ENCODE results near the gene TRIM72.
A peak's percentile ranks its signal among the peaks of the same experiment; 100 is the strongest.
"Not testable (repeated sequence)": the region's sequence is repeated elsewhere in the genome, so short reads cannot be mapped to it uniquely, and the experiment has no call there.

Gene TRIM72

GRCh38 chr16:31213877-31214707 is at the start of gene TRIM72:
Gene TRIM72 (plus strand): TSS chr16:31214119. CDS start chr16:31214739, 620 bp downstream.
- DNase-seq (ENCODE audit: low read depth in 2 of 2), result no peak

- no peak for DNase-seq (ENCODE audit: low read depth in 2 of 2)
Measured at GRCh38 chr16:31167315-31167714, 46.6 kb upstream of the TRIM72 start.

GRCh38 chr16:31168848-31169247 is 45.1 kb upstream of the TRIM72 start:
- no peak for DNase-seq (ENCODE audit: low read depth in 2 of 2)

GRCh38 chr16:31170048-31170447 is 43.9 kb upstream of the TRIM72 start:
- not testable (repeated sequence) for DNase-seq (ENCODE audit: low read depth in 2 of 2)

GRCh38 chr16:31177136-31177535 is 36.8 kb upstream of the TRIM72 start:
- no peak for DNase-seq (ENCODE audit: low read depth in 2 of 2)

GRCh38 chr16:31179219-31179746 is 34.6 kb upstream of the TRIM72 start:
- DNase-seq (ENCODE audit: low read depth in 2 of 2), result no peak

- DNase-seq (ENCODE audit: low read depth in 2 of 2), result peak; percentile 68 to 69
Measured at GRCh38 chr16:31179747-31180459, 34.0 kb upstream of the TRIM72 start, which contains the start of gene FUS. Gene FUS (plus strand): TSS chr16:31180139. CDS start chr16:31180215, 76 bp downstream.

GRCh38 chr16:31181102-31181830 is 32.7 kb upstream of the TRIM72 start:
- no peak for DNase-seq (ENCODE audit: low read depth in 2 of 2)

- no peak for DNase-seq (ENCODE audit: low read depth in 2 of 2)
Measured at GRCh38 chr16:31182391-31182790, 31.5 kb upstream of the TRIM72 start.

- DNase-seq (ENCODE audit: low read depth in 2 of 2), result no peak
Measured at GRCh38 chr16:31183432-31184428, 30.2 kb upstream of the TRIM72 start.

- no peak for DNase-seq (ENCODE audit: low read depth in 2 of 2)
Measured at GRCh38 chr16:31184888-31185287, 29.0 kb upstream of the TRIM72 start.

GRCh38 chr16:31185339-31185738 is 28.6 kb upstream of the TRIM72 start:
- DNase-seq (ENCODE audit: low read depth in 2 of 2), result no peak

GRCh38 chr16:31186176-31186575 is 27.7 kb upstream of the TRIM72 start:
- DNase-seq (ENCODE audit: low read depth in 2 of 2), result no peak

GRCh38 chr16:31186930-31187807 is 26.8 kb upstream of the TRIM72 start:
- DNase-seq (ENCODE audit: low read depth in 2 of 2), result no peak

GRCh38 chr16:31187808-31188189 is 26.1 kb upstream of the TRIM72 start:
- DNase-seq (ENCODE audit: low read depth in 2 of 2), result no peak

- DNase-seq (ENCODE audit: low read depth in 2 of 2), result no peak
Measured at GRCh38 chr16:31188450-31189411, 25.2 kb upstream of the TRIM72 start.

GRCh38 chr16:31189412-31189778 is 24.5 kb upstream of the TRIM72 start:
- DNase-seq (ENCODE audit: low read depth in 2 of 2), result no peak

- DNase-seq (ENCODE audit: low read depth in 2 of 2), result no peak
Measured at GRCh38 chr16:31190061-31190460, 23.9 kb upstream of the TRIM72 start.
